Hepatocyte (in vitro differentiated cells): Measurements from ENCODE around the gene EEF1G. TPM values are rescaled to one million over a fixed set of nuclear protein-coding genes. Genes with fewer than 3 reads are reported as not detected.

Source experiments
- DNase-seq: peaks from one replicate; pipeline ENCODE4 v3.0.0-alpha.2; 2016; ENCODE audit warnings: low spot score
- H2AFZ ChIP-seq: fragments of 200-600 bp; sonication (generic); 2 replicates; pipeline ENCODE4 v1.6.0; 2016; ENCODE audit warnings: antibody characterized with exemption, mild to moderate bottlenecking
- H3K27ac ChIP-seq: fragments of 200-600 bp; sonication (generic); 2 replicates; pipeline ENCODE4 v1.5.1; 2016; ENCODE audit warnings: mild to moderate bottlenecking
- H3K27me3 ChIP-seq: fragments of 200-600 bp; sonication (generic); 2 replicates; pipeline ENCODE4 v1.6.1; 2016
- H3K36me3 ChIP-seq: fragments of 200-600 bp; sonication (generic); replicated peaks from 2 replicates; pipeline ENCODE4 v1.5.1; 2016; ENCODE audit warnings: low read depth; ENCODE audit not compliant: insufficient read depth
- H3K4me1 ChIP-seq: fragments of 200-600 bp; sonication (generic); 2 replicates; pipeline ENCODE4 v1.5.1; 2016; ENCODE audit warnings: mild to moderate bottlenecking, moderate library complexity; ENCODE audit not compliant: insufficient read depth
- H3K4me2 ChIP-seq: fragments of 200-600 bp; sonication (generic); 2 replicates; pipeline ENCODE4 v1.6.0; 2016
- H3K4me3 ChIP-seq: fragments of 200-600 bp; sonication (generic); 2 replicates; pipeline ENCODE4 v1.5.1; 2016; ENCODE audit warnings: mild to moderate bottlenecking
- H3K79me2 ChIP-seq: fragments of 200-600 bp; sonication (generic); 2 replicates; pipeline ENCODE4 v1.6.0; 2017; ENCODE audit warnings: mild to moderate bottlenecking
- H3K9me2 ChIP-seq: fragments of 200-600 bp; sonication (generic); replicated peaks from 2 replicates; pipeline ENCODE4 v1.6.0; 2017; ENCODE audit warnings: mild to moderate bottlenecking; ENCODE audit not compliant: insufficient read depth
- H3K9me3 ChIP-seq: fragments of 200-600 bp; sonication (generic); 2 replicates; pipeline ENCODE4 v1.5.1; 2016; ENCODE audit warnings: low read depth, mild to moderate bottlenecking
- H4K20me1 ChIP-seq: fragments of 200-600 bp; sonication (generic); 2 replicates; pipeline ENCODE4 v1.6.0; 2016; ENCODE audit warnings: mild to moderate bottlenecking; ENCODE audit not compliant: insufficient read depth, poor library complexity, severe bottlenecking
- CTCF ChIP-seq: fragments of 200-600 bp; sonication (generic); IDR thresholded peaks from 2 replicates; pipeline ENCODE4 v1.5.1; 2016; ENCODE audit warnings: antibody characterized with exemption, mild to moderate bottlenecking; ENCODE audit not compliant: poor library complexity
- EZH2 ChIP-seq: fragments of 200-600 bp; sonication (generic); IDR thresholded peaks from 2 replicates; pipeline ENCODE4 v1.6.1; 2016; ENCODE audit warnings: antibody characterized with exemption, mild to moderate bottlenecking, borderline replicate concordance
- EZH2phosphoT487 ChIP-seq: fragments of 200-600 bp; sonication (generic); IDR thresholded peaks from one replicate; pipeline ENCODE4 v1.6.1; 2018; ENCODE audit warnings: antibody characterized with exemption, mild to moderate bottlenecking, low read depth, moderate library complexity; ENCODE audit not compliant: unreplicated experiment, severe bottlenecking
- WGBS: methylation state at CpG from one replicate; pipeline ENCODE4 v1.1.6; 2016; ENCODE audit warnings: low lambda C conversion rate; ENCODE audit errors: missing lambda C conversion rate; 5-methylcytosine and 5-hydroxymethylcytosine counted together
- polyA plus RNA-seq: library from polyadenylated mRNA; unstranded; fragments of >200 nt; fragmentation: Nextera tagmentation; extraction: Ambion mirVana; gene quantifications from 2 replicates; pipeline ENCODE4 v1.2.1, GENCODE V29; 2016
- total RNA-seq: library from RNA; depleted of rRNA; stranded (reverse); fragments of >200 nt; gene quantifications from 2 replicates; pipeline ENCODE4 v1.2.3, GENCODE V29; 2014

Gene EEF1G
- total and polyA plus RNA-seq, 2 experiments from 2014 or later: 526 to 1,634 TPM

- no peak for DNase-seq
- no peak overlapping the region for H3K27ac ChIP-seq
Observed at GRCh38 chr11:62536301-62536957, 37.3 kb downstream of the EEF1G start.

DNA sequence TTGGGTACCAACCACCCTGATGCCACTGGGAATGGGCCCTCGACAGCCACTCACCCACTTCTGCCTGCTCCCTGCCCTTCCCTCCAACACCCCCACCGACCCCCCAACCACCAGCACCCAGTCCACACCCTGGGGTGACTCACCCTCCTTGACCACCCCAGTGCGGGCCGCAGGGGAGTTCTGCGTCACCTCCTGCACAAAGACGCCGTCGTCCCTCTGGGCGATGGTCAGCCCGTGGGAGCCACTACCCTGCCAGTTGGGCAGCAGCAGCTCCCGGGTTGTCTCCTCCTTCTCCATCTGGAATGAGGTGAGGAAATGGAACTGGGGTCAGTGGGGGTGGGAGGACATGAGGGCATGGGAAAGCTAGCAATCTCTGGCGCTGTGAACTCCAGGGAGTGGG is 37.9 kb downstream of the EEF1G start:
- TF ChIP-seq EZH2phosphoT487 (no peak), EZH2 (no peak), CTCF (no peak)
- Histone ChIP-seq H3K36me3 (peaks cover 3% of the 10 kb centered on the region), H3K9me2 (no peaks in the 10 kb centered on the region), H3K4me1 (peaks cover 30% of the 10 kb centered on the region), H3K9me3 (no peaks in the 10 kb centered on the region), H3K79me2 (peaks cover 96% of the 10 kb centered on the region), H3K4me3 (no peak overlapping the region), H3K4me2 (no peak overlapping the region), H4K20me1 (peaks cover 64% of the 10 kb centered on the region), H3K27ac (no peak overlapping the region), H2AFZ (no peak overlapping the region), H3K27me3 (no peaks in the 10 kb centered on the region)
- WGBS: 96% methylated on average over 12 of the region's 12 CpGs
- no peak for DNase-seq

More at GRCh38 chr11:62536301-62536957, 37.3 kb downstream of the EEF1G start:
- no peak for TF ChIP-seq EZH2
- TF ChIP-seq CTCF: no peak
- TF ChIP-seq EZH2phosphoT487: no peak
- H3K36me3 ChIP-seq: peaks cover under 1% of the 10 kb centered on the region
- H3K9me2 ChIP-seq: no peaks in the 10 kb centered on the region
- peaks cover 67% of the 10 kb centered on the region for H4K20me1 ChIP-seq
- H3K4me3 ChIP-seq: no peak overlapping the region
- 96% methylated on average over 20 of the region's 21 CpGs for WGBS
- no peak overlapping the region for H3K4me2 ChIP-seq
- no peak overlapping the region for H2AFZ ChIP-seq
- H3K4me1 ChIP-seq: peaks cover 37% of the 10 kb centered on the region
- peaks cover 96% of the 10 kb centered on the region for H3K79me2 ChIP-seq
- no peaks in the 10 kb centered on the region for H3K27me3 ChIP-seq
- H3K9me3 ChIP-seq: no peaks in the 10 kb centered on the region

DNA sequence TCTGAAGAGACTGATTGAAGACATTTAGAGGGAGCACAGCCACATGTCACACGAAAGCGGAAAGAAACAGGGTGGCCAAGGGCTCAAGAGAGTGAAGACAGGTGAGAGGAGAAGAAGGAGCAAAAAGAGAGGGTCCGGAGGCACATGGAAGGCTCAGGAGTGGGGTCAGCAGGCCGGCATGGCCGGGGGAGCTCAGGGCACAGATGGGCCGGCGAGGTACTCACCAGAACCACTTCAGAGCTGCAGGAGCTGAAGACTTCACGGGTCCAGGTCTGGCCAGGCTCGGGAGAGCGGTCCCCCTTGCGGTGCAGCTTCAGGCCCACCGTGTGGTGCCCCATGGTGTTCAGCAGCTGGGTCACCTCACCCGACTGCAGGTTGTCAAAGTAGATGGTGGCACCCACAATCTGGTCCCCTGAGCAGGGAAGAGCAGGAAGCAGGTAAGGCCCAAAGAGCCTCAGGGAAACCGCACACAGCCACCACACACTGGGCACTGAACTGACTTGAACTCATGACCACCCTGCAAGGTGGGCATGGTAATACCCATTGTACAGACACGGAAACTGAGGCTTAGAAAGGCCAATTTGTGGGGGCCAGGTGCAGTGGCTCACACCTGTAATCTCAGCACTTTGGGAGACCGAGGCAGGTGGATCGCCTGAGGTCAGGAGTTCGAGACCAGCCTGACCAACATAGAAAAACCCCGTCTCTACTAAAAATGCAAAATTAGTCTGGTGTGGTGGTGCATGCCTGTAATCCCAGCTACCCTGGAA is 38.7 kb downstream of the EEF1G start:
- peaks cover 96% of the 10 kb centered on the region for H3K79me2 ChIP-seq
- no peak for DNase-seq
- TF ChIP-seq EZH2 (no peak), EZH2phosphoT487 (no peak), CTCF (no peak)
- peaks cover 22% of the 10 kb centered on the region for H3K4me1 ChIP-seq
- peaks cover 3% of the 10 kb centered on the region for H3K36me3 ChIP-seq
- 97% methylated on average over 18 of the region's 19 CpGs for WGBS
- no peak overlapping the region for H3K27ac ChIP-seq
- no peaks in the 10 kb centered on the region for H3K9me3 ChIP-seq
- H3K9me2 ChIP-seq: no peaks in the 10 kb centered on the region
- no peaks in the 10 kb centered on the region for H3K27me3 ChIP-seq
- no peak overlapping the region for H2AFZ ChIP-seq
- no peak overlapping the region for H3K4me2 ChIP-seq
- peaks cover 58% of the 10 kb centered on the region for H4K20me1 ChIP-seq
- H3K4me3 ChIP-seq: no peak overlapping the region
